HUES64 (cell line): ENCODE results near the gene CHCHD1.

Source experiments
- H3K27ac ChIP-seq: 2 replicates; pipeline ENCODE4 v1.7.0; 2013; ENCODE audit warnings: low read depth, low read length, inconsistent platforms
- H3K27me3 ChIP-seq: 2 replicates; pipeline ENCODE4 v1.6.1; 2013; ENCODE audit warnings: mild to moderate bottlenecking, low read length; ENCODE audit not compliant: insufficient read depth
- H3K36me3 ChIP-seq: 2 replicates; pipeline ENCODE4 v1.6.1; 2013; ENCODE audit warnings: mild to moderate bottlenecking, low read length; ENCODE audit not compliant: insufficient read depth
- H3K4me1 ChIP-seq: 2 replicates; pipeline ENCODE4 v1.6.1; 2013; ENCODE audit warnings: mild to moderate bottlenecking, low read length, moderate library complexity; ENCODE audit not compliant: insufficient read depth
- H3K4me3 ChIP-seq: 2 replicates; pipeline ENCODE4 v1.5.1; 2013; ENCODE audit warnings: mild to moderate bottlenecking, low read length, moderate library complexity
- H3K9ac ChIP-seq: 2 replicates; pipeline ENCODE4 v1.6.1; 2013; ENCODE audit warnings: mild to moderate bottlenecking, low read depth, low read length
- H3K9me3 ChIP-seq: 2 replicates; pipeline ENCODE4 v1.6.1; 2013; ENCODE audit warnings: low read depth, low read length; ENCODE audit not compliant: insufficient read depth
- WGBS: fragments of 150-250, 120-280 bp; methylation state at CpG from one replicate; pipeline ENCODE4 v1.1.7; 2013; ENCODE audit warnings: missing lambda C conversion rate; 5-methylcytosine and 5-hydroxymethylcytosine counted together

The CHCHD1 gene

GRCh38 chr10:73744664-73744975 lies 37.2 kb upstream of the CHCHD1 start:
- Histone ChIP-seq H3K27ac (peak overlapping the region; percentile 93), H3K4me3 (peak overlapping the region; percentile 89), H3K27me3 (no peaks in the 10 kb centered on the region), H3K36me3 (peaks cover 23% of the 10 kb centered on the region), H3K4me1 (peaks cover 17% of the 10 kb centered on the region), H3K9me3 (no peaks in the 10 kb centered on the region), H3K9ac (peak overlapping the region; percentile 98)
- WGBS: under 1% methylated on average over 9 of the region's 10 CpGs

GRCh38 chr10:73746721-73747120 lies 35.1 kb upstream of the CHCHD1 start:
- no peak overlapping the region for H3K27ac ChIP-seq
- peaks cover 41% of the 10 kb centered on the region for H3K36me3 ChIP-seq
- no peaks in the 10 kb centered on the region for H3K27me3 ChIP-seq
- 99% methylated on average over 2 of the region's 2 CpGs for WGBS
- no peak overlapping the region for H3K9ac ChIP-seq
- H3K4me3 ChIP-seq: no peak overlapping the region
- H3K9me3 ChIP-seq: no peaks in the 10 kb centered on the region
- H3K4me1 ChIP-seq: peaks cover 17% of the 10 kb centered on the region

- peaks cover 70% of the 10 kb centered on the region for H3K36me3 ChIP-seq
Measured at GRCh38 chr10:73750819-73751218, 31.0 kb upstream of the CHCHD1 start.

GRCh38 chr10:73756183-73756582 lies 25.7 kb upstream of the CHCHD1 start:
- Histone ChIP-seq H3K27ac (no peak overlapping the region), H3K9ac (no peak overlapping the region), H3K27me3 (no peaks in the 10 kb centered on the region), H3K4me3 (no peak overlapping the region), H3K9me3 (no peaks in the 10 kb centered on the region), H3K4me1 (no peaks in the 10 kb centered on the region), H3K36me3 (peaks cover 65% of the 10 kb centered on the region)
- 83% methylated on average over 1 of the region's 1 CpG for WGBS

More at GRCh38 chr10:73750819-73751218, 31.0 kb upstream of the CHCHD1 start:
- Histone ChIP-seq H3K27ac (no peak overlapping the region), H3K9ac (no peak overlapping the region), H3K9me3 (no peaks in the 10 kb centered on the region), H3K4me1 (no peaks in the 10 kb centered on the region), H3K4me3 (no peak overlapping the region), H3K27me3 (no peaks in the 10 kb centered on the region)
- 93% methylated on average over 1 of the region's 1 CpG for WGBS

GRCh38 chr10:73758704-73759511 lies 22.9 kb upstream of the CHCHD1 start:
- Histone ChIP-seq H3K27ac (no peak overlapping the region), H3K9ac (no peak overlapping the region), H3K9me3 (no peaks in the 10 kb centered on the region), H3K4me1 (no peaks in the 10 kb centered on the region), H3K4me3 (no peak overlapping the region), H3K36me3 (peaks cover 67% of the 10 kb centered on the region), H3K27me3 (no peaks in the 10 kb centered on the region)
- WGBS: 93% methylated on average over 9 of the region's 9 CpGs

GRCh38 chr10:73759512-73760115 lies 22.2 kb upstream of the CHCHD1 start:
- H3K9me3 ChIP-seq: no peaks in the 10 kb centered on the region
- H3K27ac ChIP-seq: no peak overlapping the region
- H3K27me3 ChIP-seq: no peaks in the 10 kb centered on the region
- H3K4me1 ChIP-seq: no peaks in the 10 kb centered on the region
- 92% methylated on average over 5 of the region's 5 CpGs for WGBS
- H3K36me3 ChIP-seq: peaks cover 67% of the 10 kb centered on the region
- no peak overlapping the region for H3K9ac ChIP-seq
- no peak overlapping the region for H3K4me3 ChIP-seq

GRCh38 chr10:73761781-73762180 lies 20.1 kb upstream of the CHCHD1 start:
- H3K4me3 ChIP-seq: no peak overlapping the region
- 100% methylated on average over 1 of the region's 1 CpG for WGBS
- no peaks in the 10 kb centered on the region for H3K4me1 ChIP-seq
- no peak overlapping the region for H3K9ac ChIP-seq
- no peak overlapping the region for H3K27ac ChIP-seq
- peaks cover 82% of the 10 kb centered on the region for H3K36me3 ChIP-seq
- H3K9me3 ChIP-seq: no peaks in the 10 kb centered on the region
- H3K27me3 ChIP-seq: no peaks in the 10 kb centered on the region

GRCh38 chr10:73762915-73763314 lies 18.9 kb upstream of the CHCHD1 start:
- H3K36me3 ChIP-seq: peaks cover 90% of the 10 kb centered on the region
- no peaks in the 10 kb centered on the region for H3K27me3 ChIP-seq
- H3K4me1 ChIP-seq: no peaks in the 10 kb centered on the region
- no peak overlapping the region for H3K9ac ChIP-seq
- 89% methylated on average over 2 of the region's 2 CpGs for WGBS
- no peaks in the 10 kb centered on the region for H3K9me3 ChIP-seq
- no peak overlapping the region for H3K4me3 ChIP-seq
- no peak overlapping the region for H3K27ac ChIP-seq

- H3K4me3 ChIP-seq: no peak overlapping the region
- H3K4me1 ChIP-seq: no peaks in the 10 kb centered on the region
- 95% methylated on average over 2 of the region's 2 CpGs for WGBS
- no peak overlapping the region for H3K9ac ChIP-seq
- no peak overlapping the region for H3K27ac ChIP-seq
- H3K36me3 ChIP-seq: peaks cover 92% of the 10 kb centered on the region
- no peaks in the 10 kb centered on the region for H3K9me3 ChIP-seq
- H3K27me3 ChIP-seq: no peaks in the 10 kb centered on the region
Measured at GRCh38 chr10:73763343-73763742, 18.5 kb upstream of the CHCHD1 start.

GRCh38 chr10:73765066-73765465 lies 16.8 kb upstream of the CHCHD1 start:
- Histone ChIP-seq H3K27ac (no peak overlapping the region), H3K9me3 (no peaks in the 10 kb centered on the region), H3K9ac (no peak overlapping the region), H3K27me3 (no peaks in the 10 kb centered on the region), H3K4me1 (no peaks in the 10 kb centered on the region), H3K4me3 (no peak overlapping the region), H3K36me3 (peaks cover 92% of the 10 kb centered on the region)
- WGBS: 95% methylated on average over 5 of the region's 6 CpGs

- no peaks in the 10 kb centered on the region for H3K27me3 ChIP-seq
- WGBS: 86% methylated on average over 11 of the region's 11 CpGs
- H3K9ac ChIP-seq: no peak overlapping the region
- H3K27ac ChIP-seq: no peak overlapping the region
- H3K4me3 ChIP-seq: no peak overlapping the region
- H3K4me1 ChIP-seq: peaks cover 4% of the 10 kb centered on the region; the same call in 1 of the 2 replicates
- H3K9me3 ChIP-seq: no peaks in the 10 kb centered on the region
- H3K36me3 ChIP-seq: peaks cover 68% of the 10 kb centered on the region
Measured at GRCh38 chr10:73768881-73769280, 13.0 kb upstream of the CHCHD1 start.
